Neural crest cell (in vitro differentiated cells): Measurements from ENCODE around the gene SPINT4. TPM values are rescaled to one million over a fixed set of nuclear protein-coding genes. Genes with fewer than 3 reads are reported as not detected.
"Not testable (repeated sequence)": the region's sequence is repeated elsewhere in the genome, so short reads cannot be mapped to it uniquely, and the experiment has no call there.

ENCODE experiments used
- DNase-seq: peaks from one replicate; pipeline ENCODE4 v3.0.0; 2021; ENCODE audit warnings: low read depth, mixed read lengths, low spot score
- H3K27ac Mint-ChIP-seq: one replicate; pipeline ENCODE4 v1.8.0; 2021; ENCODE audit warnings: mild to moderate bottlenecking, mixed read lengths; ENCODE audit not compliant: unreplicated experiment
- H3K27me3 Mint-ChIP-seq: 2 replicates; pipeline ENCODE4 v1.8.0; 2021; ENCODE audit warnings: low read depth, mild to moderate bottlenecking, mixed read lengths
- H3K36me3 Mint-ChIP-seq: 2 replicates; pipeline ENCODE4 v1.8.0; 2021; ENCODE audit warnings: low read depth, mild to moderate bottlenecking, mixed read lengths
- H3K4me1 Mint-ChIP-seq: 2 replicates; pipeline ENCODE4 v1.8.0; 2021; ENCODE audit warnings: mixed read lengths
- H3K4me3 Mint-ChIP-seq: one replicate; pipeline ENCODE4 v1.8.0; 2021; ENCODE audit warnings: mild to moderate bottlenecking, mixed read lengths
- H3K9me3 Mint-ChIP-seq: 2 replicates; pipeline ENCODE4 v1.8.0; 2021; ENCODE audit warnings: mixed read lengths
- CTCF ChIP-seq: fragments of 200-600 bp; sonication (generic); conservative IDR thresholded peaks from 2 replicates; pipeline ENCODE4 v1.5.0; 2021; ENCODE audit warnings: antibody characterized with exemption, mild to moderate bottlenecking
- total RNA-seq: library from RNA; stranded (reverse); gene quantifications from 2 replicates; pipeline ENCODE4 v1.2.1, GENCODE V29; 2021

SPINT4 gene
- total RNA-seq, 1 donor from 2014 or later, result not detected

GRCh38 chr20:45752746-45753145 is 30.6 kb downstream of the SPINT4 start:
- TF ChIP-seq CTCF, result no peak
- Mint-ChIP-seq H3K9me3 (peaks cover 5% of the 10 kb centered on the region), H3K4me3 (no peak overlapping the region), H3K36me3 (no peaks in the 10 kb centered on the region), H3K27ac (no peak overlapping the region), H3K4me1 (no peaks in the 10 kb centered on the region), H3K27me3 (peaks cover 24% of the 10 kb centered on the region)
- DNase-seq, result no peak

GRCh38 chr20:45758096-45758495 is 35.9 kb downstream of the SPINT4 start:
- TF ChIP-seq CTCF, result no peak
- peaks cover 2% of the 10 kb centered on the region for H3K36me3 Mint-ChIP-seq
- peaks cover 9% of the 10 kb centered on the region for H3K27me3 Mint-ChIP-seq
- no peaks in the 10 kb centered on the region for H3K4me1 Mint-ChIP-seq
- peaks cover 5% of the 10 kb centered on the region for H3K9me3 Mint-ChIP-seq
- no peak overlapping the region for H3K27ac Mint-ChIP-seq
- DNase-seq, result no peak
- no peak overlapping the region for H3K4me3 Mint-ChIP-seq

GRCh38 chr20:45759921-45760320 is 37.8 kb downstream of the SPINT4 start:
- not testable (repeated sequence) for DNase-seq, H3K27ac Mint-ChIP-seq, H3K36me3 Mint-ChIP-seq, H3K4me1 Mint-ChIP-seq, H3K27me3 Mint-ChIP-seq, H3K9me3 Mint-ChIP-seq, H3K4me3 Mint-ChIP-seq

- H3K27ac Mint-ChIP-seq, DNase-seq, H3K27me3 Mint-ChIP-seq, H3K9me3 Mint-ChIP-seq, H3K4me1 Mint-ChIP-seq, H3K36me3 Mint-ChIP-seq, H3K4me3 Mint-ChIP-seq: not testable (repeated sequence)
Observed at GRCh38 chr20:45761966-45762365, 39.8 kb downstream of the SPINT4 start.

GRCh38 chr20:45764618-45765282 is 42.6 kb downstream of the SPINT4 start:
- H3K4me3 Mint-ChIP-seq, DNase-seq, H3K27me3 Mint-ChIP-seq, H3K4me1 Mint-ChIP-seq, H3K27ac Mint-ChIP-seq, H3K9me3 Mint-ChIP-seq, H3K36me3 Mint-ChIP-seq: not testable (repeated sequence)

- no peak for TF ChIP-seq CTCF
- Mint-ChIP-seq H3K4me1 (no peaks in the 10 kb centered on the region), H3K27ac (no peak overlapping the region), H3K27me3 (peaks cover 6% of the 10 kb centered on the region), H3K4me3 (no peak overlapping the region), H3K9me3 (no peaks in the 10 kb centered on the region), H3K36me3 (peaks cover 2% of the 10 kb centered on the region)
- DNase-seq, result no peak
Observed at GRCh38 chr20:45765307-45765875, 43.2 kb downstream of the SPINT4 start.

GRCh38 chr20:45765980-45766379 is 43.8 kb downstream of the SPINT4 start:
- DNase-seq, result no peak
- no peaks in the 10 kb centered on the region for H3K36me3 Mint-ChIP-seq
- no peak overlapping the region for H3K4me3 Mint-ChIP-seq
- no peak for TF ChIP-seq CTCF
- peaks cover 6% of the 10 kb centered on the region for H3K27me3 Mint-ChIP-seq
- H3K27ac Mint-ChIP-seq, result no peak overlapping the region
- H3K9me3 Mint-ChIP-seq, result no peaks in the 10 kb centered on the region
- peaks cover 2% of the 10 kb centered on the region for H3K4me1 Mint-ChIP-seq
